BJ (cell line): Measurements from ENCODE around the gene FMN1. TPM values are rescaled to one million over a fixed set of nuclear protein-coding genes. Genes with fewer than 3 reads are reported as not detected.

Source experiments
- CTCF ChIA-PET: fragments of 350-600 bp; formaldehyde crosslinking; extraction: SDS; loops from one replicate; lab custom pipeline; 2021; ENCODE audit warnings: antibody characterized with exemption, inconsistent platforms; lab: Yijun Ruan, JAX
- POLR2A ChIA-PET: fragments of 300-600 bp; sonication (Branson Sonifier 250); formaldehyde crosslinking; extraction: SDS; loops from one replicate; lab custom pipeline; 2021; ENCODE audit warnings: antibody characterized with exemption; lab: Charles Lee
- DNase-seq: peaks from one replicate; pipeline ENCODE4 v3.0.0-alpha.2; 2011; ENCODE audit warnings: low read depth
- H3K27me3 ChIP-seq: 2 replicates; pipeline ENCODE4 v1.6.0; 2011; ENCODE audit warnings: low read length; ENCODE audit not compliant: control insufficient read depth, insufficient read depth
- H3K36me3 ChIP-seq: 2 replicates; pipeline ENCODE4 v1.5.1; 2011; ENCODE audit warnings: low read length; ENCODE audit not compliant: control insufficient read depth, insufficient read depth
- H3K4me3 ChIP-seq: 2 replicates; pipeline ENCODE4 v1.5.1; 2011; ENCODE audit warnings: low read depth, mild to moderate bottlenecking, control low read depth, low read length
- polyA plus RNA-seq: library from polyadenylated mRNA; depleted of rRNA; stranded (reverse); fragments of >200 nt; gene quantifications from 2 replicates; pipeline ENCODE4 v1.2.3, GENCODE V29; 2011
- TF ChIP-seq, protein P1 (sequence below): IDR thresholded peaks from 2 replicates; pipeline ENCODE4 v1.5.1; 2011; ENCODE audit warnings: low read depth, mild to moderate bottlenecking, control low read depth, inconsistent platforms, low read length, moderate library complexity; ENCODE audit not compliant: insufficient read depth

Gene FMN1
- polyA plus RNA-seq, 1 experiment: 2.6 TPM

DNA sequence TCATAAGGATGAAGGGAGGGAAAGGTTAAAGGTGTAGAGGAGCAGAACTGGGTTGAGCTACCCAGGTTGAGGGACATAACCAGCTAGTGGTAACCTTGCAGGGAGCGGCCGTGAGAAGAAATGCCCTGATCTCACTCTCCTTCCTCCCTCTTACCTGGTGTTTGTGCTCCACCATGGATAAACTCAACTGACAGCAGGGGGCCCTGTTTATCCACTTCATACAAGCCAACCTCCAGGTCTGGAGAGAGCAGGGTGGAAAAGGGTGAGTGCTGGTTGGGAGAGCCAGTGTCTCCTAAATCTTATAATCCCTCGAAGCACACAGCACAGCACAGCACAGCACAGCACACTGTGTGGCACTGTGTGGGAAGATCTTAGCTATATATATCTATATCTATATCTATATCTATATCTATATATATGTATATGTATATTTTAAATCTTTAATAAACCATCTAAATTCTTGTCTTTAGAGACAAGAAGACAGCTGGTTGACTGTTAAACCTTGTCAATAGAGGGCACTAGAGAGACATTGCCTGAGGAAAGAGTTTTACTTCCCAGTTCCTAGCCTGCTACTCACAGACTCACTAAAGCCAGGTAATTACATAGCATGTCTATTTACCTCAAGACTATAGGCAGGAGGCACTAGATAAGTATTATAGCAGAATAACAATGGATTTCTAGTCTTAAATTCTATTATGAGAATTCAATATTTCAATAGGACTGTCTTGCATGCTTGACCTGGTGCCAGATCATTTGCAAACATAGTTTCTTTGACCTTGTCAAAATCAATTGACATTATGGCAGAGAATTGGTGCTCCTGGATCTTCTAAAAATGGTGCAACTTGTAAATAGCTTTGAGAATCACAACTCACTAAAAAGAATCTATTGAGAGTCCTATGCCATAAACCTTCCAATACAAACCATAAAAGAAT, 21.7 kb upstream of the FMN1 start:
- H3K36me3 ChIP-seq: no peaks in the 10 kb centered on the region
- H3K4me3 ChIP-seq: no peak overlapping the region
- ChIA-PET CTCF (interaction anchor here (0.7 to 1.5 kb wide), 5 partner anchors 13 to 749 kb away, joined by 3 to 4 read pairs (median 3); no protein-coding TSS in a partner anchor), POLR2A (no interaction called here)
- H3K27me3 ChIP-seq: no peaks in the 10 kb centered on the region; the same call in 1 of the 2 replicates
- no peak for DNase-seq
- TF ChIP-seq, protein P1, sequence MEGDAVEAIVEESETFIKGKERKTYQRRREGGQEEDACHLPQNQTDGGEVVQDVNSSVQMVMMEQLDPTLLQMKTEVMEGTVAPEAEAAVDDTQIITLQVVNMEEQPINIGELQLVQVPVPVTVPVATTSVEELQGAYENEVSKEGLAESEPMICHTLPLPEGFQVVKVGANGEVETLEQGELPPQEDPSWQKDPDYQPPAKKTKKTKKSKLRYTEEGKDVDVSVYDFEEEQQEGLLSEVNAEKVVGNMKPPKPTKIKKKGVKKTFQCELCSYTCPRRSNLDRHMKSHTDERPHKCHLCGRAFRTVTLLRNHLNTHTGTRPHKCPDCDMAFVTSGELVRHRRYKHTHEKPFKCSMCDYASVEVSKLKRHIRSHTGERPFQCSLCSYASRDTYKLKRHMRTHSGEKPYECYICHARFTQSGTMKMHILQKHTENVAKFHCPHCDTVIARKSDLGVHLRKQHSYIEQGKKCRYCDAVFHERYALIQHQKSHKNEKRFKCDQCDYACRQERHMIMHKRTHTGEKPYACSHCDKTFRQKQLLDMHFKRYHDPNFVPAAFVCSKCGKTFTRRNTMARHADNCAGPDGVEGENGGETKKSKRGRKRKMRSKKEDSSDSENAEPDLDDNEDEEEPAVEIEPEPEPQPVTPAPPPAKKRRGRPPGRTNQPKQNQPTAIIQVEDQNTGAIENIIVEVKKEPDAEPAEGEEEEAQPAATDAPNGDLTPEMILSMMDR: peak; percentile 57

DNA sequence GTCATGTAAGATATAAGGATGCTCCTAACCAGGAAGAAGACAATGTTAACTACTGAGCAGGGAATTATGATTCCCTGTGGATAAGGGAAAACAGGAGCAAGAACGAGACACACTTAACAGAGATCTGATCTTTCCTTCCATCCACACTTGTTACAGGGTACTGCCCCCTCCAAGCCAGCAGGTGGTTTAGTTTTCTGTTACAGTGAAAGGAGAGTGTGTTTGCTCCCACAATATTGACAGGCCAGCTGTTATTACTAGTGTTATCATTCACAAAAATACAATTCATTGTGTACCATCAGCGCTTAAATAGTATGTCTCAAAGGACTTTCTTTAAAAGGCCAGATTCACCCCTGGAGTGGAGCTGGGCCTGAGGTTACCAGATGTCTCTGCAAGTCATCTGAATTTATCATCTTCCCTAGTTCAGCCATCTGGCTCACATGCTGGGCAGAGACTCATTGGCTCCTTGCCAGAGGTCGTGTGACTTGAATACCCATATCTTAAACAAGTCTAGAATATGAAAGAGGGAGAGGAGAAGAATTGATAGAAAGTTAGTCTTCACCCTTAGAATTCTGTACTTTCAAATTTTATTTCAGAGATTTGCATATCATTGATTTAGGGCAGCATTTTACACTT, 16.8 kb upstream of the FMN1 start:
- TF ChIP-seq, protein P1: no peak
- Histone ChIP-seq H3K4me3 (no peak overlapping the region), H3K27me3 (no peaks in the 10 kb centered on the region; the same call in 1 of the 2 replicates), H3K36me3 (no peaks in the 10 kb centered on the region)
- ChIA-PET POLR2A (no interaction called here), CTCF (interaction anchor here (1.2 kb wide), 1 partner anchor 11 kb away, joined by 3 read pairs; no protein-coding TSS in a partner anchor)
- no peak for DNase-seq

DNA sequence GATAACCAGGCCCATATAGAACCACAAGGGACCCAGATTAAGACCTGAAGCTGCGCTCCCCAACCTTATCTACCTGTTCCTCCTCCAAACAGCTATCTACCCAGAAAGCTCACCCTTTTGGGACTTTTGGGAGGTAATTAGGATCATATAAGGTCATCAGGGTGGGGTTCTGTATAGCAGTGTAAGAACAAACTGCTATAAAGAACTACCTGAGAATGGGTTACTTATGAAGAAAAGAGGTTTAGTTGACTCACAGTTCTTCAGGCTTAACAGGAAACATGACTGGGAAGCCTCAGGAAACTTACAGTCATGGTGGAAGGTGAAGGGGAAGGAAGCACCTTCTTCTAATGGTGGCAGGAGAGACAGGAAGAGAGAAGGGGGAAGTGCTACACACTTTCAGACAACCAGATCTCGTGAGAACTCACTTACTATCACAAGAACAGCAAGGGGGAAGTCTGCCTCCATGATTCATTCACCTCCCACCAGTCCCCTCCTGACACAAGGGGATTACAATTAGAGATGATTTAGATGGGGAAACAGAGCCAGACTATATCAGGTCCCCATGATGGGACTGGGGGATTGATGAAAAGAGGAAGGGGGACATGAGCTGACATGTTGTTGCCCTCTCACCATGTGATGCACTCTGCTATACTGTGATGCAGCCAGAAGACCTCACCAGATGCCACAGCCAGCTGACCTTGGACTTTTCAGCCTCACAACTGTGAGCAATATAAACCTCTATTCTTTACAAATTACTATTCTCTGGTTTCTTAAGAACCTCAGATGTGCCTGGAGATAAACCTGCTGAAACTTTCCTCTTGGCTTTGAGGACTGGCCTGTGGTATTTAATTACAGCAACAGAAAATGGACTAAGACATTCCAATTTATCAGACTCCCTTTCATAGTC, 15.3 kb upstream of the FMN1 start:
- DNase-seq: no peak
- ChIA-PET POLR2A (no interaction called here), CTCF (interaction anchor here (1.2 kb wide), 1 partner anchor 9 kb away, joined by 3 read pairs; no protein-coding TSS in a partner anchor)
- H3K4me3 ChIP-seq: no peak overlapping the region
- H3K27me3 ChIP-seq: no peaks in the 10 kb centered on the region
- H3K36me3 ChIP-seq: no peaks in the 10 kb centered on the region
- TF ChIP-seq, protein P1: no peak

DNA sequence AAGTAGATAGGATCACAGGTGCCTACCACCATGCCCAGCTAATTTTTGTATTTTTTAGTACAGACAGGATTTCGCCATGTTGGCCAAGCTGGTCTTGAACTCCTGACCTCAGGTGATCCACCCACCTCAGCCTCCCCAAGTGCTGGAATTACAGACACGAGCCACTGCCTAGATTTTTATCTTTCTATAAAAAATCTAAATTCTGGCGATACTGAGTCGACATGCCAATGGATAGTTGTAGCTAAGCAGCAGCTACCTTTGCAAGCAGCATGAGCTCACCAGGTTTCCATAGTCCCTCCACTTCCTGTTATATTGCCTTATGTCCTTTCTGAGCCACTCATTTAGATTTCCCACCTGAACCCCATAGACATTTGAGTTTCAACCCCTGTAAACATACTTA, 13.1 kb upstream of the FMN1 start:
- POLR2A ChIA-PET: no interaction called here
- TF ChIP-seq, protein P1: no peak
- no peak for DNase-seq
- Histone ChIP-seq H3K27me3 (no peaks in the 10 kb centered on the region), H3K36me3 (no peaks in the 10 kb centered on the region), H3K4me3 (no peak overlapping the region)
- CTCF ChIA-PET: interaction anchor here (1.4 kb wide), 1 partner anchor 493 kb away, joined by 4 read pairs; no protein-coding TSS in a partner anchor
